ENCODE data around the gene RASSF4. TPM values are rescaled to one million over a fixed set of nuclear protein-coding genes. Genes with fewer than 3 reads are reported as not detected.

Gene RASSF4
- total and polyA plus RNA-seq, 3 experiments from 2014 or later = 0.85 to 2.8 (median 2.8) TPM

GRCh38 chr10:45023426-45023825, 63.8 kb downstream of the RASSF4 start:
- Histone ChIP-seq H3K27ac (ENCODE audit: low read depth, low read length) (no peak overlapping the region), H3K4me3 (ENCODE audit: low read length) (no peak overlapping the region), H3K27me3 (ENCODE audit: insufficient read depth, low read length, poor library complexity, severe bottlenecking) (no peaks in the 10 kb centered on the region), H3K9me3 (ENCODE audit: low read length) (no peaks in the 10 kb centered on the region), H3K36me3 (ENCODE audit: insufficient read depth, low read length) (no peaks in the 10 kb centered on the region), H3K4me1 (ENCODE audit: insufficient read depth, low read length) (no peaks in the 10 kb centered on the region)
- Mint-ChIP-seq H3K4me3 (no peak overlapping the region), H3K27me3 (peaks cover 2 to 6% of the 10 kb centered on the region in 2 donors), H3K27ac (no peak overlapping the region), H3K36me3 (peaks cover 1 to 22% (median 5%) of the 10 kb centered on the region in 3 donors), H3K9me3 (peaks cover 4 to 17% (median 14%) of the 10 kb centered on the region in 5 donors), H3K4me1 (no peaks in the 10 kb centered on the region)
- CTCF ChIA-PET = no interaction called here
- POLR2A ChIA-PET = no interaction called here
- no peak for DNase-seq

- peaks cover 18 to 36% (median 29%) of the 10 kb centered on the region in 5 donors for H3K9me3 Mint-ChIP-seq
- Histone ChIP-seq H3K4me1 (ENCODE audit: insufficient read depth, low read length) (no peaks in the 10 kb centered on the region), H3K36me3 (ENCODE audit: insufficient read depth, low read length) (no peaks in the 10 kb centered on the region), H3K9me3 (ENCODE audit: low read length) (no peaks in the 10 kb centered on the region), H3K4me3 (ENCODE audit: low read length) (no peak overlapping the region), H3K27me3 (ENCODE audit: insufficient read depth, low read length, poor library complexity, severe bottlenecking) (no peaks in the 10 kb centered on the region), H3K27ac (ENCODE audit: low read depth, low read length) (no peak overlapping the region)
- no peaks in the 10 kb centered on the region for H3K4me1 Mint-ChIP-seq
- peaks cover 0 to 20% (median 4%) of the 10 kb centered on the region in 3 donors for H3K36me3 Mint-ChIP-seq
- ChIA-PET POLR2A (no interaction called here), CTCF (interaction anchor here (1.0 kb wide), 1 partner anchor 46 kb away, joined by 3 read pairs; no protein-coding TSS in a partner anchor)
- DNase-seq = no peak
- H3K27me3 Mint-ChIP-seq = peaks cover 7 to 33% of the 10 kb centered on the region in 2 donors
- no peak overlapping the region for H3K27ac Mint-ChIP-seq
- no peak overlapping the region for H3K4me3 Mint-ChIP-seq
Observed at GRCh38 chr10:45034301-45034700, 74.7 kb downstream of the RASSF4 start.

- H3K4me1 ChIP-seq (ENCODE audit: insufficient read depth, low read length) = no peaks in the 10 kb centered on the region
- no peaks in the 10 kb centered on the region for H3K9me3 ChIP-seq (ENCODE audit: low read length)
- CTCF ChIA-PET = no interaction called here
- H3K9me3 Mint-ChIP-seq = peaks cover 8 to 26% (median 22%) of the 10 kb centered on the region in 5 donors
- peaks cover 7 to 33% of the 10 kb centered on the region in 2 donors for H3K27me3 Mint-ChIP-seq
- no peak overlapping the region for H3K27ac Mint-ChIP-seq
- no peaks in the 10 kb centered on the region for H3K4me1 Mint-ChIP-seq
- POLR2A ChIA-PET = no interaction called here
- no peak overlapping the region for H3K4me3 ChIP-seq (ENCODE audit: low read length)
- H3K36me3 ChIP-seq (ENCODE audit: insufficient read depth, low read length) = no peaks in the 10 kb centered on the region
- no peak overlapping the region for H3K4me3 Mint-ChIP-seq
- H3K27ac ChIP-seq (ENCODE audit: low read depth, low read length) = no peak overlapping the region
- DNase-seq = no peak
- H3K36me3 Mint-ChIP-seq = peaks cover 0 to 16% (median 4%) of the 10 kb centered on the region in 3 donors
- H3K27me3 ChIP-seq (ENCODE audit: insufficient read depth, low read length, poor library complexity, severe bottlenecking) = no peaks in the 10 kb centered on the region
Observed at GRCh38 chr10:45035673-45036072, 76.1 kb downstream of the RASSF4 start.

- Mint-ChIP-seq H3K4me3 (no peak overlapping the region), H3K9me3 (peaks cover 0 to 3% (median 0%) of the 10 kb centered on the region in 5 donors), H3K27ac (no peak overlapping the region), H3K36me3 (no peaks in the 10 kb centered on the region), H3K27me3 (peaks cover 5 to 16% of the 10 kb centered on the region in 2 donors), H3K4me1 (no peaks in the 10 kb centered on the region)
- POLR2A ChIA-PET = no interaction called here
- Histone ChIP-seq H3K27me3 (ENCODE audit: insufficient read depth, low read length, poor library complexity, severe bottlenecking) (no peaks in the 10 kb centered on the region), H3K9me3 (ENCODE audit: low read length) (no peaks in the 10 kb centered on the region), H3K27ac (ENCODE audit: low read depth, low read length) (no peak overlapping the region), H3K4me1 (ENCODE audit: insufficient read depth, low read length) (no peaks in the 10 kb centered on the region), H3K36me3 (ENCODE audit: insufficient read depth, low read length) (no peaks in the 10 kb centered on the region), H3K4me3 (ENCODE audit: low read length) (no peak overlapping the region)
- DNase-seq = no peak
- CTCF ChIA-PET = interaction anchor here (0.6 kb wide), 1 partner anchor 952 kb away, joined by 3 read pairs; no protein-coding TSS in a partner anchor
Observed at GRCh38 chr10:45040921-45041542, 81.4 kb downstream of the RASSF4 start.

- Histone ChIP-seq H3K9me3 (ENCODE audit: low read length) (no peaks in the 10 kb centered on the region), H3K4me1 (ENCODE audit: insufficient read depth, low read length) (no peaks in the 10 kb centered on the region), H3K27ac (ENCODE audit: low read depth, low read length) (no peak overlapping the region), H3K36me3 (ENCODE audit: insufficient read depth, low read length) (no peaks in the 10 kb centered on the region), H3K27me3 (ENCODE audit: insufficient read depth, low read length, poor library complexity, severe bottlenecking) (no peaks in the 10 kb centered on the region), H3K4me3 (ENCODE audit: low read length) (no peak overlapping the region)
- Mint-ChIP-seq H3K4me3 (no peak overlapping the region), H3K4me1 (no peaks in the 10 kb centered on the region), H3K27me3 (peaks cover 2 to 13% of the 10 kb centered on the region in 2 donors), H3K9me3 (peaks cover 6 to 16% (median 7%) of the 10 kb centered on the region in 5 donors), H3K36me3 (peaks cover 0 to 8% (median 0%) of the 10 kb centered on the region in 3 donors), H3K27ac (no peak overlapping the region)
- CTCF ChIA-PET = no interaction called here
- DNase-seq = no peak
- POLR2A ChIA-PET = no interaction called here
Observed at GRCh38 chr10:45044290-45044689, 84.7 kb downstream of the RASSF4 start.

Other genes with a start within 250 kb of the RASSF4 start
- not detected for gene TMEM72, start 48.5 kb upstream of the RASSF4 start, total RNA-seq
- not detected for gene TMEM72, start 48.5 kb upstream of the RASSF4 start, polyA plus RNA-seq
- gene DEPP1, start 19.0 kb downstream of the RASSF4 start, total RNA-seq = under 1 TPM in 1 of 2 experiments, not detected in 1; 0.11 TPM
- gene DEPP1, start 19.0 kb downstream of the RASSF4 start, polyA plus RNA-seq = not detected
- gene ZNF22, start 41.1 kb downstream of the RASSF4 start, total RNA-seq = 10 to 100 TPM; 36.1 to 37.2 TPM
- 49.1 TPM for gene ZNF22, start 41.1 kb downstream of the RASSF4 start, polyA plus RNA-seq

Data from CD8-positive, alpha-beta memory T cell (primary cell).